ENCODE measurements around the gene CCBE1. TPM values are rescaled to one million over a fixed set of nuclear protein-coding genes. Genes with fewer than 3 reads are reported as not detected.

Gene CCBE1
- total and polyA plus RNA-seq, 12 donors = 4.8 to 56.8 (median 26.4) TPM

GRCh38 chr18:59690996-59691395, 6.2 kb downstream of the CCBE1 start:
- Histone ChIP-seq H3K9me3 (replicated peaks in 1 of 3) (no peaks in the 10 kb centered on the region), H3K4me3 (no peak overlapping the region), H3K27ac (no peak overlapping the region), H3K4me1 (replicated peaks in 1 of 2) (peaks cover 4 to 13% of the 10 kb centered on the region in 2 donors), H3K27me3 (no peaks in the 10 kb centered on the region), H3K36me3 (replicated peaks in 1 of 2) (no peaks in the 10 kb centered on the region)
- no peak for DNase-seq
- intact Hi-C loops (cut with DNase I) = loop anchor here in 1 of 2 donors (10.0 kb wide), 2 partner anchors 66 to 226 kb away; no protein-coding TSS in a partner anchor
- TF ChIP-seq CTCF (IDR thresholded peaks at IDR 0.05) (no peak), POLR2A (IDR thresholded peaks at IDR 0.05) (no peak)

GRCh38 chr18:59690186-59690982, 6.8 kb downstream of the CCBE1 start:
- Histone ChIP-seq H3K27me3 (no peaks in the 10 kb centered on the region), H3K36me3 (replicated peaks in 1 of 2) (no peaks in the 10 kb centered on the region), H3K27ac (no peak overlapping the region), H3K4me3 (no peak overlapping the region), H3K9me3 (replicated peaks in 1 of 3) (no peaks in the 10 kb centered on the region), H3K4me1 (replicated peaks in 1 of 2) (peaks cover 4 to 7% of the 10 kb centered on the region in 2 donors)
- intact Hi-C loops (cut with DNase I) = loop anchor here in 1 of 2 donors (10.0 kb wide), 2 partner anchors 66 to 226 kb away; no protein-coding TSS in a partner anchor
- DNase-seq = no peak
- WGBS, 4 donors = 61 to 66% (median 64%) methylated on average over 8 of the region's 8 CpGs
- TF ChIP-seq POLR2A (IDR thresholded peaks at IDR 0.05) (no peak), CTCF (IDR thresholded peaks at IDR 0.05) (no peak)

- H3K4me1 ChIP-seq (replicated peaks in 1 of 2) = peaks cover under 1 to 2% of the 10 kb centered on the region in 2 donors
- no peaks in the 10 kb centered on the region for H3K36me3 ChIP-seq (replicated peaks in 1 of 2)
- intact Hi-C loops (cut with DNase I) = loop anchor here in 1 of 2 donors (10.0 kb wide), 2 partner anchors 65 to 225 kb away; no protein-coding TSS in a partner anchor
- WGBS, 4 donors = 55 to 75% (median 68%) methylated on average over 3 of the region's 3 CpGs
- no peak for TF ChIP-seq POLR2A (IDR thresholded peaks at IDR 0.05)
- no peak for TF ChIP-seq CTCF (IDR thresholded peaks at IDR 0.05)
- H3K4me3 ChIP-seq = no peak overlapping the region
- no peaks in the 10 kb centered on the region for H3K9me3 ChIP-seq (replicated peaks in 1 of 3)
- DNase-seq = no peak
- H3K27ac ChIP-seq = no peak overlapping the region
- H3K27me3 ChIP-seq = no peaks in the 10 kb centered on the region
Measured at GRCh38 chr18:59689756-59690155, 7.5 kb downstream of the CCBE1 start.

- Histone ChIP-seq H3K36me3 (replicated peaks in 1 of 2) (no peaks in the 10 kb centered on the region), H3K4me1 (replicated peaks in 1 of 2) (no peaks in the 10 kb centered on the region), H3K27ac (no peak overlapping the region), H3K4me3 (no peak overlapping the region), H3K9me3 (replicated peaks in 1 of 3) (no peaks in the 10 kb centered on the region), H3K27me3 (no peaks in the 10 kb centered on the region)
- intact Hi-C loops (cut with DNase I) = no loop called here
- 64 to 86% (median 73%) methylated on average over 1 of the region's 1 CpG for WGBS, 4 donors
- DNase-seq = no peak
- TF ChIP-seq POLR2A (IDR thresholded peaks at IDR 0.05) (no peak), CTCF (IDR thresholded peaks at IDR 0.05) (no peak)
Measured at GRCh38 chr18:59686260-59686659, 11.0 kb downstream of the CCBE1 start.

Data from adrenal gland (tissue), 12 donors.